ENCODE results near the gene MYH7B. TPM values are rescaled to one million over a fixed set of nuclear protein-coding genes. Genes with fewer than 3 reads are reported as not detected.

The MYH7B gene
- total RNA-seq, 3 donors from 2014 or later: 0.76 to 1.9 (median 0.99) TPM

DNA sequence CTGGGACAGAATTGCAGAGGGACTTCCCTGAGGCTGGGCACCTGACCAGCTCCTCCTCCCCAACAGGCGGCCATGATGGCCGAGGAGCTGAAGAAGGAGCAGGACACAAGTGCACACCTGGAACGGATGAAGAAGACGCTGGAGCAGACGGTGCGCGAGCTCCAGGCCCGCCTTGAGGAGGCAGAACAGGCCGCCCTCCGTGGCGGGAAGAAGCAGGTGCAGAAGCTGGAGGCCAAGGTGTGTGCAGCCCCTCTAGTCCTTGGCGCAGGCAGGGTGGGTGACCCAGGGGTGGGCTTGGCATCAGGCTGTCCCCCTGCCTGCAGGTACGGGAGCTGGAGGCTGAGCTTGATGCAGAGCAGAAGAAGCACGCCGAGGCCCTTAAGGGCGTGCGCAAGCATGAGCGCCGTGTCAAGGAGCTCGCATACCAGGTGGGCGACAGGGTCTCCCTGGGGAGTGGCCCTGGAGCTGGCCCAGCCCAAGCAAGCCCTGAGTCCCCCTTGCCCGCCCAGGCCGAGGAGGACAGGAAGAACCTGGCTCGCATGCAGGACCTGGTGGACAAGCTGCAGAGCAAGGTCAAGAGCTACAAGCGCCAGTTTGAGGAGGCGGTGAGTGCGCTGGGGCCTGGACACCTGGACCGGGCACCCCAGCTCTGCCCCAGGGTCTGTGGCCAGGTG is 45.4 kb downstream of the MYH7B start:
- Histone ChIP-seq H3K36me3 (ENCODE audit: low read depth) (peaks cover 24% of the 10 kb centered on the region), H3K4me3 (no peak overlapping the region), H3K9me3 (no peaks in the 10 kb centered on the region), H3K4me1 (ENCODE audit: low read depth) (peaks cover 4% of the 10 kb centered on the region)
- TF ChIP-seq, protein P1, sequence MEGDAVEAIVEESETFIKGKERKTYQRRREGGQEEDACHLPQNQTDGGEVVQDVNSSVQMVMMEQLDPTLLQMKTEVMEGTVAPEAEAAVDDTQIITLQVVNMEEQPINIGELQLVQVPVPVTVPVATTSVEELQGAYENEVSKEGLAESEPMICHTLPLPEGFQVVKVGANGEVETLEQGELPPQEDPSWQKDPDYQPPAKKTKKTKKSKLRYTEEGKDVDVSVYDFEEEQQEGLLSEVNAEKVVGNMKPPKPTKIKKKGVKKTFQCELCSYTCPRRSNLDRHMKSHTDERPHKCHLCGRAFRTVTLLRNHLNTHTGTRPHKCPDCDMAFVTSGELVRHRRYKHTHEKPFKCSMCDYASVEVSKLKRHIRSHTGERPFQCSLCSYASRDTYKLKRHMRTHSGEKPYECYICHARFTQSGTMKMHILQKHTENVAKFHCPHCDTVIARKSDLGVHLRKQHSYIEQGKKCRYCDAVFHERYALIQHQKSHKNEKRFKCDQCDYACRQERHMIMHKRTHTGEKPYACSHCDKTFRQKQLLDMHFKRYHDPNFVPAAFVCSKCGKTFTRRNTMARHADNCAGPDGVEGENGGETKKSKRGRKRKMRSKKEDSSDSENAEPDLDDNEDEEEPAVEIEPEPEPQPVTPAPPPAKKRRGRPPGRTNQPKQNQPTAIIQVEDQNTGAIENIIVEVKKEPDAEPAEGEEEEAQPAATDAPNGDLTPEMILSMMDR (IDR thresholded peaks at IDR 0.05): no peak
- intact Hi-C loops (cut with DNase I, micrococcal nuclease): no loop called here
- peak in 2 of 3 donors; percentile 23 to 45 for DNase-seq
- no peak for ATAC-seq

DNA sequence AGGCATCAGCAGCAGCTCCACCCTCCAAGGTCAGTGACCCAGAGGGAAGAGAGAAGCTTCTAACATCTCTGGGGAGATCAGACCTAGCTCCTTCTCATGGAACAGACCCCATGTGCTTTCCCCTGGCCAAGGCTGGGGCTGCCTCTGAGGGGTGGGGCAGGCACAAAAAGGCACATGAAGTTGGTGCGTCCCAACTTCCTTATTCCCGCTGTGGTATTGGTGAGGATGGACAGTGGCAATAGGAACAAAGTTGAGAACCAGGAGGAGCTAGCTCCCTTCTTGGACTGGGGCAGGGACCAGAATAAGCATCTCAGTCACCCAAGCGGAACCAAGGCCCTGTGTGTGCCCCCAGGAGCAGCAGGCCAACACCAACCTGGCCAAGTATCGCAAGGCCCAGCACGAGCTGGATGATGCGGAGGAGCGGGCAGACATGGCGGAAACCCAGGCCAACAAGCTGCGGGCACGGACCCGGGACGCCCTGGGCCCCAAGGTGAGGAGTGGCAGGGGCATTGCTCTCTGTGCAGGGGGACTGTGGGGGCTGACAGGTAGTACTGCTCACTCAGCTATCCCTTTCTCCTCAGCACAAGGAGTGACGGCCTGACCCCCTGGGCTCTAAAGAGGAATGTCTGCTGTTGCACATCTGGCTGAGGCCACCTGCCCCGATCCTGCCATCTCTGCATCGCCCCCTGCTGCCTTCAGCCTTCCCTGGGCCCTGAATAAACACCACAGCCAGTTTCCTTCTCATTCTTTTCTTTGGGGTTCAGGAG is 46.1 kb downstream of the MYH7B start:
- Histone ChIP-seq H3K9me3 (no peaks in the 10 kb centered on the region), H3K36me3 (ENCODE audit: low read depth) (peaks cover 26% of the 10 kb centered on the region), H3K4me1 (ENCODE audit: low read depth) (peaks cover 4% of the 10 kb centered on the region), H3K4me3 (no peak overlapping the region)
- DNase-seq (peak; percentile 44 to 59 (median 48)), ATAC-seq (no peak)
- TF ChIP-seq, protein P1 (IDR thresholded peaks at IDR 0.05): no peak
- intact Hi-C loops (cut with DNase I, micrococcal nuclease): no loop called here

DNA sequence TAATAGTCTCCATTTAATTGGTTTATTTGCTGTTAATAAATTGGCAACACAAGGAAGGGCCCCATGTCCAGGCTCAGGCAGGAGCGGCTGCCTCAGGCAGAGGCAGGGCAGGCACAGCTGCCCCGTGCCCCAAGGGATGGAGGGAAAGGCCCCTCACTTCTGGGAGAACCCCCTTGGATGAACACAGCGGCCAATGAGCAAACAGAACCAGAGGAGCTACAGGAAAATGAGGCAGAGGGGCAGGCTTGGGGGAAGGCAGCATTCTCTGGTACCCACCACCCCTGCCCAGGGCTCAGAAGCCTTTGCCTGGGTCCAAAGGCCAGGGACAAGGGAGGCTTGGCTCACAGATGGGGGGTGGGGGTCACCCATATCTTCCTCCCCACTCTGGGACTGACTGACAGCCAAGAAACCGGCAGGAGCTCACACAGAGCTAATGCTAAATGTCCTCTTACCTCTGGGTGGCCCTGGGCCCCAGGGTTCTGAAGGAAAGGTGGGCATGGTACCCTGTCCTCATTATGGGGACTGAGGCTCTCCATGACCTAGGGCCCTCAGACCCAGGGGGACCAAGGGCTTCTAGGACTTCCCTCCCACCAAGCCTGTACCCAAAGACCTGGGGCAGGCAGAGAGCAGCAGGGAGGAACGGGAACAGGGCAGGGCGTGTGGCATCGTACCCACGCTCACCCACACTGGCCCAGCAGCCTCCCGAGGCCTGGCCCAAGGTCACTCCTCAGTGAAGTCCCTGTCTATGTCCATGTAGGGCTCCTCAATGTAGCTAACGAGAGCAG is 47.0 kb downstream of the MYH7B start:
- ATAC-seq: no peak
- Histone ChIP-seq H3K9me3 (no peaks in the 10 kb centered on the region), H3K4me3 (no peak overlapping the region), H3K36me3 (ENCODE audit: low read depth) (peaks cover 29% of the 10 kb centered on the region), H3K4me1 (ENCODE audit: low read depth) (no peaks in the 10 kb centered on the region)
- DNase-seq: peak in 2 of 3 donors; percentile 7 to 12
- TF ChIP-seq, protein P1 (IDR thresholded peaks at IDR 0.05): no peak
- intact Hi-C loops (cut with DNase I, micrococcal nuclease): no loop called here

DNA sequence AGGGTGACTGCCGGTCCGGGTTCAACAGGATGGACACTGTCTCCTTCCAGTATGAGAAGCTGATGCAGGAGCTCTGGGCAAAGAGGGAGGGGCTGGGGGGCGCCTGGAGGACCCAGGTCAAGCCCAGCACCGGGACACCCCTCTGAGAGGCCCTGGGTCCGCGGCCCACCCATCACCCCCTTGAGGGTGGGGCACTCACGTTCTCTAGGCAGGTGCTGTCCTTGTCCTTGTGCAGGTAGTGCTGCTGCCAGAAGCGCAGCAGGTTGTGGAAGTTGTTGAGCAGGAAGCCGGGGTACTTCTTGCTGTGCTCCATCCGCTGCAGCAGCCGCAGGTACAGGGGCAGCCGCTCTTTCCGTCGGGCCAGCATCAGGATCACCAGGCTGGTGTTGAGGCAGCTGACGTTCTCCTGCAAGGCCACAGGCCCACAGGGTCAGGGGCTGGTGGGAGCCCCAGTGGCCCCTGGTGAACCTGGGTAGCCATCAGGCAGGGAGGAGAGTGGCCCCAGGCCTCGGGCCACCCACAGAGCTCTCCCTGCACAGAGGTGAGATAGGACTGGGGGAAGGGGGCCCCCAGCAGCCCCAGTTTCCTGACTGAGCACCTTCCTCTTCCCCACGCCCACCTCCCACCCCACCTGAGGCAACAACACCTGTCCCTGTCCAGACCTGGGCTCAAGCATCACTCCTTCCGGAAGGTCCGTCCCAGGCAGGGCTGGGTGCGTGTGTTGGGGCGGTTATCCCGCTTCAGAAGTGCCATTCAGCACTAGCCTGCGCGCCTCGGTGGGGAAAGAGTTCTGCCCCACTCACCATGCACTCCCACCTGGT is 47.8 kb downstream of the MYH7B start:
- H3K9me3 ChIP-seq: no peaks in the 10 kb centered on the region
- peaks cover 36% of the 10 kb centered on the region for H3K36me3 ChIP-seq (ENCODE audit: low read depth)
- TF ChIP-seq, protein P1 (IDR thresholded peaks at IDR 0.05): no peak
- no peaks in the 10 kb centered on the region for H3K4me1 ChIP-seq (ENCODE audit: low read depth)
- no peak for ATAC-seq
- peak in 2 of 3 donors; percentile 17 to 40 for DNase-seq
- H3K4me3 ChIP-seq: no peak overlapping the region
- intact Hi-C loops (cut with DNase I, micrococcal nuclease): no loop called here

Data from mucosa of descending colon (tissue), 3 donors.